GM23248 (cell line): Measurements from ENCODE around the gene TMPRSS11B.
"Not testable (repeated sequence)": the region's sequence is repeated elsewhere in the genome, so short reads cannot be mapped to it uniquely, and the experiment has no call there.

Experiments
- EZH2 ChIP-seq: fragments of 200-600 bp; sonication (generic); IDR thresholded peaks from 2 replicates; pipeline ENCODE4 v1.6.1; 2018; ENCODE audit warnings: antibody characterized with exemption, mild to moderate bottlenecking; ENCODE audit not compliant: insufficient read depth, poor library complexity, severe bottlenecking
- EZH2phosphoT487 ChIP-seq: fragments of 200-600 bp; sonication (generic); IDR thresholded peaks from 2 replicates; pipeline ENCODE4 v1.6.1; 2018; ENCODE audit warnings: antibody characterized with exemption, moderate library complexity, mild to moderate bottlenecking, low read depth; ENCODE audit not compliant: insufficient read depth

GRCh38 chr4:68281796-68282740, 36.6 kb upstream of the TMPRSS11B start:
- TF ChIP-seq EZH2, EZH2phosphoT487: not testable (repeated sequence)
